GM19395 (cell line): ENCODE results near the gene SNX19.
A peak's percentile ranks its signal among the peaks of the same experiment; 100 is the strongest.
"Not testable (repeated sequence)": the region's sequence is repeated elsewhere in the genome, so short reads cannot be mapped to it uniquely, and the experiment has no call there.

Experiments used
- ATAC-seq: cut with Tn5 transposase; IDR thresholded peaks from one replicate; pipeline ENCODE4 v1.9.1; 2021; ENCODE audit warnings: mild to moderate bottlenecking, moderate library complexity; ENCODE audit not compliant: unreplicated experiment

The SNX19 gene

DNA sequence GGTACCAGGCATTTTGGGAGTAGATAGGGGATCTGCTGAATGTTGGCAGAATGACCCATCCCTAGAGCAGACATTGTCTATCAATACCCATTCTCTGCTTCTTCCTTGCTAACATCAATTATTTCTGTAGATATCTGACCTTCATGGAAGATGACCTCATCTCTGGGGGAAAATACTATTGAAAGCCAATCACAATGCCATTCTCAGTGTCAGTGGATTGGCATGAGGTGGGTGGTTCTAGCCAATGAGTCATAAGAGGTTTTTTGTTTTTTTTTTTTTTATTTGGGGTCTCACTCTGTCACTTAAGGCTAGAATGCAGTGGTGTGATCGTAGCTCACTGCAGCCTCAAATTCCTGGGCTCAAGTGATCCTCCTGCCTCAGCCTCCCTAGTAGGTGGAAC lies 42.5 kb downstream of the SNX19 start:
- ATAC-seq: no peak

DNA sequence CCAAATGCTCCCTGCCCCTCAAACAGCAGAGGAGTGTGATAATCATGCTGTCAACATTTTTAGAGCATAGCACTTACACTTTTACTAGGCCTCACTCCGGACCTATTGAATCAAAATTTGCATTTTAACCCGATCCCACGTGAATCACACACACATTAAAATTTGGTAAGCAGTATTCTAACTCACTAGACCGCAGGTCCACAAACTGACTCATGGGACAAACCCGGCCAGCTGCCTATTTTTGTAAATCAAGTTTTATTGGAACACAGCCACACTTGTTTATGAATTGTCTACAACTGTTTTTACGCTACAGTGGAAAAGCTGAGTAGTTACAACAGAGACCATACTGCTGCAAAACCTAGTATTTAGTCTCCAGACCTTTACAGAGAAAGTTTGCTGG lies 43.3 kb downstream of the SNX19 start:
- no peak for ATAC-seq

DNA sequence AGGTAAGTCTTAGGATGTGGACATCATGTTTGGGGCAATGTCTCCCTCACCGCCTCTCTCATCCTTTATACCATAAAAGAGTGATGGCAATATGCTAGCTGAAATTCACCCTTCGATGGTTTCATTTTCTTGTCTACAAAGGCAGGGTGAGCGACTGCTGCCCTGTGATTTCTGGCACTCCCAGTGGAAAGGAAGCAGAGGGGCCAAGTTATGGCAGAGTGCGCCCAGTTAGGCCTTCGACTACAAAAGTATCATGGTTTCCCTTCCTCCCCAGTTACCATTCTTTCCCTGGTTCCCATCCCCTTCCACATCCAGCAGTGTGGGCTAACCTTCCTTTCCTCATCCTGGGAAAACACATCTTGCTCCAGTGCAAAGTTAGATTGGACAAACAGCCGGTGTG lies 43.8 kb downstream of the SNX19 start:
- ATAC-seq: no peak

DNA sequence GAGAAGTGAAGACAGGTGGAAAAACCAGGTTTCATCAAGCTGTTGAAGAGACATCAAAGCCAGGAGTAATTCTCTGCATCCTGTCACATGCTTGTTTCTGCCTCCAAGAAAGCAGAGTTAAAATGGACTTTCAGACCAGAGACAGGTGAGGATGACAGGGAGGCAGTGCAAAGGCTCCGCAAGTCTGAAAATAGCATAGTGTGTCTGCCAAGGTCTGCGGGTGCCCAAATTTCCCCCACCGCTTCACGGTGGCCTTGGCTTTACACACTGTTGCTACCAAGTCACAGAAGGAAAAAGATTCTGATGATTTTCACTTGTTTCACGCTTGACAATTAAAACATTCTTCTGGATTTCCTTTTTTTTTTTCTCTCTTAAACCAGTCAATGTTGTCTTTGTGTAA lies 44.2 kb downstream of the SNX19 start:
- ATAC-seq: no peak

DNA sequence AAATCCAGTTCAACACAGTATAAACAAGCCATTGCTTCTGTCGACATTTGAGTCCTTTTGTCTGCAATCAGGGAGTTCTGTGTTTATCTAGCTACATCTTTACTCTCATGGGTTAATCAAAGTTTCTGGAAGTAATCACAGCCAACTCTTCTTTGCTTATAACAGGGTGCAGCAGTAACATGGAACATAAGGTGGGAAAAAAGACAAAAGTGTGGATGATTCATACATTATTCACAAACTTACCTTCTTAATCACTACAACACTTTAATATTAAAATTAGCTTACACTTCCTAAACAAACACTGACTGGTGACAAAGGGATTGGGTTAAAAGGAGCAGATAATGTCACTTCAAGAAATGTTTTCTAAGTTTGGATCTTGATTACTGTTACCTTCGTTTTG lies 44.7 kb downstream of the SNX19 start:
- ATAC-seq: no peak

DNA sequence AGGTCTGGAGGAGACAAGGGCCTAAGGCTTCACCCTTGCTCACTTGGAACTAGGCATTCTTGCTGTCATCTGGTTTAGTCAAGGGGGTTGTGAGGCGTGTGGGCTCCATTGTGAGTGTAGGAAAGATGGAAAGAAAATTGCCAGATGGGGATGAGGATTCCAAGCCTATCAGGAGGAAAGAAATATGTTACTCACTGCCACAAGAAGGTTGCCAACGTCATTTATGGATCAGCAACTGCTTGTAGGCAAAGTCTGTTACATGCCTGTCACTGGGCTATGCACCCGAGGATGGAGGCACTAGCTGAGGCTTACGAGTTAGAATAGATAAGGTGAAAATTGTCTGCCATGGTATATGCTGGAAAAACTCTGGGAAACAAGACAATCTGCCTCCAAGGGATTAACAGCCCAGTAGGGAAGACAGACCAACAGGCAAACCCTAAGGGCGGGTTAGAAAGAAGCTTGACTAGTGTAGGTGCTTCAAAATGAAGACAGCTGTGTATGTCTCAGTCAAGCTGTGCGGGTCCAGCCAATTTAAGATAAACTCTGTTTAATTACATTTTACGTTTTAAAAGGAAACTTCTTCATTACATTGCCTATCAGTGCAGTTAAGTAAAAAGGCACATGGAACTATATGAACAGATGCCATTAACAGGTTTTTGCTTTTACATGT lies 47.4 kb downstream of the SNX19 start:
- no peak for ATAC-seq

DNA sequence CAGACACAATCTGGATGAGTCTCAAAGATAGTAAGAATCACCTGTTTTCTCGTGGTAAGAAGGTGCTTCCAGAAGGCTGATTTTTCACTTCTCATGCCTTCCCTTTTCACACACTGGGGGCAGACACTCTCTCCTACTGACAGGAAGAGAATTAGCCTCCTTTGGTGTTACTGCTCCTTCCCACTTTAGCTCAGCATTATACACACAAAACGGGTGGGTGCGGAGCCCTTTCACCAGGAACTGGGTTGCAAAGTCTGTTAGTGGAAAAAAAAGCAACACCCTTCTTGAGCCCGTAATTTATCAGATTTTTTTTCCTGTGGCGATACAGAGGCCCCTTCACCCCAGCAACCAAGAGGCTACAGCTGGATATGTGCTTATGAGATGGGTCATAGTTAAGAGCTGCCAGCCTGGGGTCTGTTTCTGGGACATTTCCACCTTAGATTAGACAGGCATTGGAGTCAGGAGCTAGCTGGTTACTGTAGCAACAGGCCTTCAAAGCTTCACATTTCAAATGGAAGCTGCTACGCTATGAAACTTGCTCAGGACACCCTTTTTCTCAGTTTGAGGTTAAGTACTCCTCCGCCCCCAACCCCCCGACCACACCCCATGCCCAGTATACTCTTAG lies 48.1 kb downstream of the SNX19 start:
- ATAC-seq: no peak

DNA sequence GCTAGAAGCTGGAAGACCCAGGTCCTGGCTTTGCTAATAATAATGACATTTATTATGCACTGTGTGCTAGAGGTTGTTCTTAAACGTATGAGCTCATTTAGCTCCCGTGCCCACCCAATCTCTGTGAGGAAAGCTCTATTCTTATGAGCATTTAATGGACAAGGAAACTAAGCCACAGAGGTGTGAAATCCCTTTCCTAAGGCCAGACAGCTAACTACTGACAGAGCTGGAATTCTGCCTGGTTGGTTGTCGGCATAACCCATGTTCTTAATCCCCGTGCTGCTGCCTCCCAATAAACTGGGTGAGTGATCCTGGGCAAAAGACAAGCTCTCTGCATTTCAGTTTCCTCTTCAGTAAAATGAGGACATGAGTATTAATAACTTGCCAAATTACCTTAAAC lies 49.4 kb downstream of the SNX19 start:
- no peak for ATAC-seq

DNA sequence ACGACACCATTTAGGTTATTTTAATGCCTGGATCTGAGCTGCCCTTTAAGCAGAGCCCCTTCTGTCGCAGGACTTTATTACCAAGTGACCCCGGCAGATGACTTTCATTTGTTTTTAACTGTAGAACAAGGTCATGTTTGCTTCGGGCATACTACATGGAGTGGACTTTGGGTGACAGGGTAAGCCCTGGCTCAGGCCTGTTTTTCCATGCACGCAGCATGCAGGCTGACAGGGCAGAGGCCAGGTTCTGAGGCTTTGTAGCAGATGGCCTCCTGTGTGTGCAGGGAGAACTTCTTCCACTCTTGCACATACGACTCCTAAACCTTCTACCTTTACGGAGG lies 50.5 kb downstream of the SNX19 start:
- no peak for ATAC-seq

DNA sequence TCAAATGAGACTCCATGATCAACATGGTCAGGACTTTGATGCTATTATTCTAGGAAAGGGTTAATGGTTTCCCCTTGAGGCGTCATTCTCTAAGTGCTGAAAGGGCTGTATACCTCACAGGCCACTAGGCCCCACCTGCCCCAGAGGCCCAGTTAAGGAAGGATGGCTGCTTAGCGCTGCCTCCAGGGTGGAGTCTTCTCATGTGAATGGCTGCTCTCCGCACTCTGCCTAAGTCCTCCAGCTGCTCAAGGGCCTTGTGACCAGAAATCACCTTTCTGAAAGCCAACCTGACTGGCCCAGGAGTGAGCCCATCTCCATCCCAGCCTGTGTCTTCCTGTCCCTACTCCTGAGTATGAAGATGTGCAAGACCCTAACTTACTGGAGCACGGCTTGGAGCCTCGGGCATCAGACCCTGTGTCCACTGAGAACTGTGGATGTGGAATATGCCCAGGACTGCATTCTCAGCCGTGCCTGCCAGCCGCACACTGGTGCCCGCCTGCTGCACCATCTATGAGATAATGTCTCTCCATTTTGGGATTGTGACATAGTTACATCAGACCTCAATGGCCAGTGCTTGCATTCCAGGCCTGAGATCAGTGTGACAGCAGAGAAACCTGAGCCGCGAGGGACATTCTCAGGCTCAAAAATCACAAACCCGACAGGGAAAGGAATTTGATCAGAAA lies 51.0 kb downstream of the SNX19 start:
- ATAC-seq: no peak

DNA sequence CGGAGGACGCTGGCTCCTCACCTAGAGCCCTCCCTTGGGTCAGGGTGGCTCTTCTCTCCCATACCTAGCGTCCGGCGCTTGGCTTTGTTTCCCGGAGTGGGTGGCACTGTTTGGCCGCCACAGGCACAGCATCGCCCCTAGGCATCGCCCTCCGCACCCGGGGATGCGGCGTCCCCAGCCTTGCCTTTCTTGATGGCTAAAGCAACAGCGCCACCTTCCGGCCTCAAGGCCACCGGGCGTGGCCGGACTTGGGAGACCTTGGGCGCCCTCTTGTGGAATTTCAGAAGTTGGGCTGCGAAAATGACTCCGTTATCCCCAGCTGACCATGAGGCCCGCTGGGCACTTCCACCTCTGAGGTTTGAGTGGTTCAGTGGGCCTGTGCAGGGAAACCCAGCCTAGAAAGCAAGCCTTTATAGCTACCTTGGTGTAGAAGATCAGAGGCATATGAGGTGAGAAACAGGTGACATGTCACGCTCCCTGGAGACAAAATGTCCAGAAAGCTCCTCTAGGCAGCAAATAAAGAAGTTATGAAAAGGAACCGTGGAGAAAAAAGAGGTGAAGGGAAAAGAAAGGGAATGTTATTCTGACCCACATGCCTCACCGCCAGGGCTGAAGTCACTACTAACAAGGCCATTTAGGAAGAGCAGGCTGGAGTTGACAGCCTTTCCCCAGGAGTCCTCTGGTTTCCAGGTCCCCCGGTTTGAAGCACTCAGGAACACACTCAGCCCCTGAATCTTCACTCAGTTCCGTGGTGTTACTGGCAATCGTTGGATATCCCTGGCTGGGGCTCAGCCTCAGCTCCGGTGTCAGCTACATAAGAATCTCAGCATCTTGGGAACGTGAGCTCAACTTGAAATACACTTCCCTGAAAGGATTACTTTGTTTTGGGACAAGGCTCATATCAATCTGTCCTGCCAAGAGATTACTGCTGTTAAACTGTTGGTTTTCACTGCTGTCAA lies 54.1 kb downstream of the SNX19 start:
- ATAC-seq: peak; percentile 72

DNA sequence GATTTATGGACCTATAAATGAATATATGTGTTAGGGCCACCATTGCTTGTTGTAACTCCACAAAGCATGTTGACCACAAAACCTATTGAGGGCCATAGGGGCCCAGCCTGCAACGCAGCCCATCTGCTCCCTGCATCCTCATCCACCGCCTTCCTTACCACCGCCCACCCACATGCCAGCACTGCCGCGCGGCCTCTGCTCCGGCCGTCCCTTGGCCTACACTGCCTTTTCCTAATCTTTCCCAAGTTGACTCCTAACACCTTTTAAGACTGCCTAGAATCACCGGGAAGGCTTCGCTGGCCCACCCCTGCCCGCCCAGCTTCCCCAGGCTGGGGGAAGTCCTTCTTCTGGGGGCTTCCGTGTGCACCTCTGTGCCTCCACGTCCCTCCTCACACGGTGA lies 55.0 kb downstream of the SNX19 start:
- no peak for ATAC-seq

DNA sequence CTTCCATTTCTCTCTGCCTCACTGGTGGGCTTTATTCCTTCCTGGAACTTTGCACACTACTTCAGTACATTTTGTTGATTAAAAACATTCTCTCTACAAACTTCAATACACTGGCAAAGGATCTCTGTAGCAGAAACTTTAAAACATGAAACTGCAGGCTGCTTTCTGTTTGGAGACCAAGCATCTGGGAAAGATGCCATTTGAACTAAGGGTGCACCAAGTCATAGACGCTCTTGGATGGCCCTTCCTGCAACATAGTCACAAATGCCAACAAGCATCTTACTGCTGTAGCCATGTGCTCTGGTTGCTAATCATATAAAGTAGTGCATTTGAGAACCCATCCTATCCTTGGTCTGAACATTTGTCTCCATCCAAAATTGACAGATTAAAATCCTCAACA lies 56.4 kb downstream of the SNX19 start:
- no peak for ATAC-seq

DNA sequence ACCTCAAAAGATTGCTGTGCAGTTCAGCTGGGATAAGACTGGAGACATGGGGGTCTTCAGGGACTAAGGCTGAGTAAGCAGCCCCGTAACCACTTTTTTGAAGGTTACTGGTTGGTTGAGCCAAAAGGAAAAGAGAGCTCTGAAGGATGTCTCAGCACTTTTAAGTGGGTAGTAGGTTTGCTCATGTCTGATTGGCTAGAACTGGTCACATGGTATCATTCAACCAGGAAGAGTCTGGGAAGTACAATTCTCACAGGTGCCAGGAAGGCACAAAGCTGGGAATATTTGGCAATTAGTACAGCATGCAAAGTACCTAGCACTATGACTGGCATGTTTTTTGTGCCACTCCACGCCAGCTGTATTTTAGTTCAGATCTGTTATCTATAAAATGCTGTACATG lies 58.1 kb downstream of the SNX19 start:
- ATAC-seq: no peak

DNA sequence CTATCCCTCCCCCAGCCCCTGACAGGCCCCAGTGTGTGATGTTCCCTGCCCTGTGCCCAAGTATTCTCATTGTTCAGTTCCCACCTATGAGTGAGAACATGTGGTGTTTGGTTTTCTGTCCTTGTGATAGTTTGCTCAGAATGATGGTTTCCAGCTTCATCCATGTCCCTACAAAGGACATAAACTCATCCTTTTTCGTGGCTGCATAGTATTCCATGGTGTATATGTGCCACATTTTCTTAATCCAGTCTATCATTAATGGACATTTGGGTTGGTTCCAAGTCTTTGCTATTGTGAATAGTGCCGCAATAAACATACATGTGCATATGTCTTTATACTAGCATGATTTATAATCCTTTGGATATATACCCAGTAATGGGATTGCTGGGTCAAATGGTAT lies 60.6 kb downstream of the SNX19 start:
- not testable (repeated sequence) for ATAC-seq

DNA sequence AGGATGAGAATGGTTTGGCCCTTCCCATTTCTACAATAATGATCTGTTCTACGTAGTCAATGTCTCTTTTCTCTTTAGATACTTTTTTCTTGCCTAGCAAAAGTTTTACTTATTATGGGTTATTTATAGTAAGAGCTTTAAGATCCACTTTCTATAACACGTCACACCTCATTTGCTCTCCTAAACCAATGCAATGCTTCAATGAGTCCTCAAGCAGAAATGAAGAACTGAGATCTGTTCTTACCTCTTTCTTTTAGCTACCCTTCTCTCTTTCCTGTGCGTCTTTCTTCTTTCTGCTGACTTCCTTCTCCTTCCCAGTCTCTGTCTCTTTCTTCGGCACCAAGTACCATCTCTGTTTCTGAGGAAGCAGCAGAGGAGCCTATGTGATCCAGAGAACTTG lies 61.8 kb downstream of the SNX19 start:
- ATAC-seq: peak; percentile 87

DNA sequence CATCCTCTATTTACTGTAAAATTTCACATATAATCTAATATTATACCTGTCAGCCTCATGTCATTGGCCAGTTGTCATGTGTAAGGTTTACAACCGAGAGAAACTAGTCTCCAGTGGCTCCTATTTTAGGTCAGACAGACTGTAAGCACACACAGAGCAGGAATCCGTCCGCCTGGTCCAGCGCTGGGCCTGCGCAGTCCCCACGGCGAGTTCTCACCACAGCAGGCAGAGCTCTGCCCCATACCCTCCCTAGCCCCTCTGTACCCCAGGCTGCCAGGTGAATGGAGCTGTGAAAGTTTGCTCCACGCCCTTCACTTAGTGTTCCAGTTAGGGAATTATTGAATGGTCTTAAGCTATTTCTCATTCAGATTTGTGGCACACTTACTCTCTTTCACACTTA lies 63.7 kb downstream of the SNX19 start:
- no peak for ATAC-seq

DNA sequence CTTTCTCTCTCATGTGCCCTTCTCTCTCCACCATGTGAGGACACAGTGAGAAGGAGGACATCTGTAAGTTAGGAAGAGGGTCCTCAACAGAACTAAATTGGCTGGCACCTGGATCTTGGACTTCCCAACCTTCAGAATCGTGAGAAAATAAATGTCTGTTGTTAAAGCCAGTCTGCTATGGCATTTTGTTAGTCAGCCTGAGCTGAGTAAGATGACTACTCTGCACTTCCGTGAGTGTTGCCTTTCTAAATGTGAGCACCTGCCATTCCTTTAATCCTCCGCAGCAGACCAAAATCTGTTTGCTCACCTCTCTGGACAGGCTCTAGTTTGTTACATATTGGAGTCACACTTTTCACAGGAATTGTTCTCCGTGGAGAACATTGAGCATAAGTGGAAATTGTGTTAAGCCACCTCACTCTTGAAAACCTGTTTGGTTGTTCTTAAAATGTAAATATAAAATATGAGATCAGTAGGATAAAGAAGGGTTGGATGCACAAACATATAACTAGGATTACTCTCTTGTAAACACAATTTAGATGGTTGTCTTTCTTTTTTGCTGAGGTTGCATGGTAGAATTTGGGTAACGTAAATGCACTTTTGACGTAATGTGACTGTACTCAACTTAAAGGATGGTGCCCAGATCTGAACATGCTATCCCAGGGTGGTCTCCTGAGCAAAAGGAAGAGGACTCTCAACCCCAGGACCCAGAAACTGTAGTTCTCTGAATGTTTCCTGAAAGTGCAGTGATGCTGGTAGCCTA lies 65.9 kb downstream of the SNX19 start:
- no peak for ATAC-seq

DNA sequence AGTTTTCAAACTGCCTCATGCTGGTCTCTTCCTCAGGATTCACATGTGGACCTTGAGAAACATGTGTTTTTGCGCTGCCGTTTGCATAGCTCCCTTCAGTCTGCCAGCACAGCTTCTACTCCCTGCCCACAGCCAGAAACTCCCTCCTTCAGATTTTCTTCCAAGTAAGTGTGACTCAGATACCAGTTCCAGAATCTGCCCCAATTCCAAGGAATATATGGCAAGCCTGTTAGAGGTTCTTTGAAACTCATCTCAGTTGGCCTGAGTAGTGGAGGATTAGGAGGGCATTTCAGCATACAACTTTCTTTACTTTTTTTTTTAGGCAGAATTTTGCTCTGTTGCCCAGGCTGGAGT lies 67.1 kb downstream of the SNX19 start:
- no peak for ATAC-seq

DNA sequence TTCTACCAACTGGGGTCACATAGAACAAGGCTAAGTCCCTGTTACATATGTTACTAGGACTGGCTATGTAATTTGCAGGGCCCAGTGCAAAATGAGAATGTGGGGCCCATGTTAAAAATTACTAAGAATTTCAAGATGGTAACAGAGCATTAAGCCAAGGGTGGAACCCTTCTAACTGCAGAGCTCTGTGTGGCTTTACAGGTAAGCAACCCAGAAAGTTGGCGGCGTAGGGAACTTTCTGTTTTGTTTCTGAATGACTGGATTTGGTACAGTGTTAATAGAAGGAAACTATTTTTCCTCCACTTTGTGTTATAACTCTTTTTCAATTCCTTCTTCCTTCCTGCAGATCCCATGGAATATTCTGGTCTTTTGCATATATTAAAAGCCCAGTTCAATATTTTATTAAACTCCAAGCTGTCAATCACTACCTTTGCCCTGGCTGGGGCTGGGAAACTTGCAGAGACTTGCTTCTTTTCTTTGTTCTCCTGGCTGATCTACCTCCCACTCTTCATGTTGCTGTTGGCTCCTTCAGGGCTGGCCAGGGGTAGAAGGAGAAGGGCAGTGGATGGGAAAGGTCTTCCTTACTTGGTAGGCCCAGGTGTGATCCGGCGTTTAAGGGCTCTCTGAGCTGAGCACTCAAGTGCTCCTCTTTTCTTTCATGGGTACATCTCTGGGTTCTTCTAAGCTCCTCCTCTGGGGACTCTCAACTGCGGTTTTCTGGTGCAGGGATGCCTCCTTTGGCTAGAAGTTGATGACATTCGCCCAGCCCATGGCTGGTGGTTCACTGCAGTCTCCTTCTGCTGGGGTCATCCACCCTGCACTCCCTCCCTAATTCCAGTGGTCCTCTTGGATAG lies 67.7 kb downstream of the SNX19 start:
- ATAC-seq: no peak
